HFFc6 (cell line): Measurements from ENCODE around the gene ATXN1. TPM values are rescaled to one million over a fixed set of nuclear protein-coding genes. Genes with fewer than 3 reads are reported as not detected.
"Not testable (repeated sequence)": the region's sequence is repeated elsewhere in the genome, so short reads cannot be mapped to it uniquely, and the experiment has no call there.

ENCODE experiments used
- DNase-seq: peaks from one replicate; pipeline ENCODE4 v3.0.0-alpha.2; 2018
- H3K27ac Mint-ChIP-seq: 2 replicates; pipeline ENCODE4 v1.8.0; 2020; ENCODE audit warnings: mild to moderate bottlenecking, mixed read lengths
- H3K27me3 Mint-ChIP-seq: 2 replicates; pipeline ENCODE4 v1.8.0; 2021; ENCODE audit warnings: mild to moderate bottlenecking, moderate library complexity, mixed read lengths; ENCODE audit not compliant: insufficient read depth
- H3K36me3 Mint-ChIP-seq: 2 replicates; pipeline ENCODE4 v1.8.0; 2021; ENCODE audit warnings: low read depth, mixed read lengths
- H3K4me1 Mint-ChIP-seq: 2 replicates; pipeline ENCODE4 v1.8.0; 2020; ENCODE audit warnings: low read depth, mixed read lengths
- H3K4me3 Mint-ChIP-seq: 2 replicates; pipeline ENCODE4 v1.8.0; 2020; ENCODE audit warnings: mild to moderate bottlenecking, moderate library complexity, mixed read lengths
- H3K9me3 Mint-ChIP-seq: 2 replicates; pipeline ENCODE4 v1.8.0; 2020; ENCODE audit warnings: mild to moderate bottlenecking, mixed read lengths
- total RNA-seq, 6 experiments: library from RNA; stranded (reverse); fragmentation: NEBNext Ultra II Directional; extraction: Animal tissue kit (Norgen Biotek cat#: 25700); gene quantifications; 2 replicates in 1 of 6; 3 replicates in 5 of 6; pipeline ENCODE4 v1.2.3, GENCODE V29; 2021
- TF ChIP-seq, protein P1 (sequence below): fragments of 200-600 bp; sonication (generic); IDR thresholded peaks from 2 replicates; pipeline ENCODE4 v1.5.0; 2021; ENCODE audit warnings: antibody characterized with exemption, mild to moderate bottlenecking

The ATXN1 gene
- total RNA-seq, 6 experiments from 2014 or later, result 28.2 to 41.5 (median 30.5) TPM

- Mint-ChIP-seq H3K4me3 (no peak overlapping the region), H3K36me3 (no peaks in the 10 kb centered on the region), H3K4me1 (no peaks in the 10 kb centered on the region), H3K27ac (no peak overlapping the region), H3K27me3 (peaks cover 17% of the 10 kb centered on the region), H3K9me3 (no peaks in the 10 kb centered on the region)
- DNase-seq, result no peak
- TF ChIP-seq, protein P1, sequence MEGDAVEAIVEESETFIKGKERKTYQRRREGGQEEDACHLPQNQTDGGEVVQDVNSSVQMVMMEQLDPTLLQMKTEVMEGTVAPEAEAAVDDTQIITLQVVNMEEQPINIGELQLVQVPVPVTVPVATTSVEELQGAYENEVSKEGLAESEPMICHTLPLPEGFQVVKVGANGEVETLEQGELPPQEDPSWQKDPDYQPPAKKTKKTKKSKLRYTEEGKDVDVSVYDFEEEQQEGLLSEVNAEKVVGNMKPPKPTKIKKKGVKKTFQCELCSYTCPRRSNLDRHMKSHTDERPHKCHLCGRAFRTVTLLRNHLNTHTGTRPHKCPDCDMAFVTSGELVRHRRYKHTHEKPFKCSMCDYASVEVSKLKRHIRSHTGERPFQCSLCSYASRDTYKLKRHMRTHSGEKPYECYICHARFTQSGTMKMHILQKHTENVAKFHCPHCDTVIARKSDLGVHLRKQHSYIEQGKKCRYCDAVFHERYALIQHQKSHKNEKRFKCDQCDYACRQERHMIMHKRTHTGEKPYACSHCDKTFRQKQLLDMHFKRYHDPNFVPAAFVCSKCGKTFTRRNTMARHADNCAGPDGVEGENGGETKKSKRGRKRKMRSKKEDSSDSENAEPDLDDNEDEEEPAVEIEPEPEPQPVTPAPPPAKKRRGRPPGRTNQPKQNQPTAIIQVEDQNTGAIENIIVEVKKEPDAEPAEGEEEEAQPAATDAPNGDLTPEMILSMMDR, result no peak
Observed at GRCh38 chr6:16267428-16268263, 493.6 kb downstream of the ATXN1 start.

GRCh38 chr6:16265351-16266341, 495.6 kb downstream of the ATXN1 start:
- Mint-ChIP-seq H3K9me3 (no peaks in the 10 kb centered on the region), H3K27me3 (peaks cover 10% of the 10 kb centered on the region), H3K36me3 (no peaks in the 10 kb centered on the region), H3K4me1 (no peaks in the 10 kb centered on the region), H3K4me3 (no peak overlapping the region), H3K27ac (no peak overlapping the region)
- DNase-seq, result no peak
- TF ChIP-seq, protein P1, result no peak

GRCh38 chr6:16264785-16265184, 496.5 kb downstream of the ATXN1 start:
- H3K36me3 Mint-ChIP-seq, result no peaks in the 10 kb centered on the region
- no peak overlapping the region for H3K27ac Mint-ChIP-seq

DNA sequence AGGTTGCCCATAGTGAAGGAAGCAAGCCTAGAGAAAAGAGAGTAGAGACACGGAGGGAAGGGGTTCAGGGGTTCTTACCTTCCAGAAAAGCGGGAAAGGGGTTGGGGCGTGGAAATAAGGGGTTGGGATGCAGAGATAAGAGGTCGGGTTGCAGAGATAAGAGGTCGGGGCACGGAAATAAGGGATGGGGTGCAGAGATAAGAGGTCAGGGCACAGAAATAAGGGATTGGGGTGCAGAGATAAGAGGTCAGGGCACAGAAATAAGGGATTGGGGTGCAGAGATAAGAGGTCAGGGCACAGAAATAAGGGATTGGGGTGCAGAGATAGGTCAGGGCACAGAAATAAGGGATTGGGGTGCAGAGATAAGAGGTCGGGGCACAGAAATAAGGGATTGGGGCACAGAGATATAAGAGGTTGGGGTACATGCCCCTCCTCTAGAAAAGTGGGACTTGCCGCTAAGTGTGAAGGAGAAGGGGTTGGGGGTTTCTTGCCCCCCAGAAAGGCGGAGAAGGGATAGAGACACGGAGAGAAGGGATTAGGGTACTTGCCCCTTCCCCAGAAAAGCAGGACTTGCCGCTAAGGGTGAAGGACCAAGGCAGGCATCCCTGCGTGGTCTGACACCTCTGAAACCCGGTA, 497.7 kb downstream of the ATXN1 start:
- H3K9me3 Mint-ChIP-seq, H3K36me3 Mint-ChIP-seq, H3K27ac Mint-ChIP-seq, H3K4me1 Mint-ChIP-seq, DNase-seq, H3K4me3 Mint-ChIP-seq: not testable (repeated sequence)
- peaks cover 10% of the 10 kb centered on the region for H3K27me3 Mint-ChIP-seq

More at GRCh38 chr6:16264785-16265184, 496.5 kb downstream of the ATXN1 start:
- no peak overlapping the region for H3K4me3 Mint-ChIP-seq
- no peaks in the 10 kb centered on the region for H3K9me3 Mint-ChIP-seq
- TF ChIP-seq, protein P1, result no peak
- DNase-seq, result no peak
- H3K27me3 Mint-ChIP-seq, result peaks cover 10% of the 10 kb centered on the region
- H3K4me1 Mint-ChIP-seq, result no peaks in the 10 kb centered on the region

DNA sequence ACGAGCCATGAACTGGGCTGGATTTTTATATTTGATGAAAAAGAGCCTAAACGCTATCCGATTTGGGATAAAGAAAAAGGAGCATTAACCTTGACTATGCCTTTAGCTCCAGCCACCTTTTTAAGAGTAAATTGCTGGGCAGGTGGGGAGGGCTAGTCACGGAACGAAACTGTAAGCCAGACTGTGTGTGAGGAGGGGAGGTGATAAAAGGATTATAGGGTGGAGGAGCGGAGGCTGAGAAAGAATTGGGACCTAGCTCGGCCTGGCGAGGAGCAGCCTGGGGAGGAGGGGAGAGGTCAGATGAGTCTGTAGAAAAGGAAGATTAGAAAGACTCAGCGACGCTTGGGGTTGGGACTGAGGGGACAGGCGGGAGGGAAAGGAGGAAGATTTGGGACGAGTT, 498.5 kb downstream of the ATXN1 start:
- H3K4me3 Mint-ChIP-seq, H3K4me1 Mint-ChIP-seq, H3K9me3 Mint-ChIP-seq, H3K27ac Mint-ChIP-seq, DNase-seq, H3K36me3 Mint-ChIP-seq: not testable (repeated sequence)
- H3K27me3 Mint-ChIP-seq, result peaks cover 12% of the 10 kb centered on the region

GRCh38 chr6:16260602-16261001, 500.7 kb downstream of the ATXN1 start:
- H3K4me1 Mint-ChIP-seq, result peaks cover 10% of the 10 kb centered on the region
- H3K27ac Mint-ChIP-seq, H3K4me3 Mint-ChIP-seq, DNase-seq, H3K9me3 Mint-ChIP-seq, H3K36me3 Mint-ChIP-seq: not testable (repeated sequence)
- H3K27me3 Mint-ChIP-seq, result peaks cover 14% of the 10 kb centered on the region

DNA sequence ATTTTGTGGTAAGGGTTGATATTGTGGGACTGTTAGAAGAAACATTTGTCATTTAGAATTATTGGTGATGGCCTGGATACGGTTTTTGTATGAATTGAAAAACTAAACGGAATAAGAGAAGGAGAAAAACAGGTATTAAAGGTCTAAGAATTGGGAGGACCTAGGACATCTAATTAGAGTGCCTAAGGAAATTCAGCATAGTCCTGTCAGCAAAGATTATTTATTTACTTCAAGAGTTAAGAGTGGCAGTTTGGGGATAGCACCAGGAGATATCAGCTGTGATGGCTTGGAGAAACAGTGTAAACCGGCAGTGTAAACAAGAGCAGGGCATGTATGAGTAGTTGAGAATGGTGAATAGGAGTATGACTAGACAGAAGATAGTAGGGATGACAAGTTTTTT, 501.7 kb downstream of the ATXN1 start:
- peaks cover 14% of the 10 kb centered on the region for H3K27me3 Mint-ChIP-seq
- H3K36me3 Mint-ChIP-seq, H3K4me3 Mint-ChIP-seq, H3K9me3 Mint-ChIP-seq, H3K27ac Mint-ChIP-seq, DNase-seq: not testable (repeated sequence)
- peaks cover 10% of the 10 kb centered on the region for H3K4me1 Mint-ChIP-seq
